GM13976 (cell line): ENCODE data around the gene MCAT.

Source experiments
- DNase-seq: peaks from one replicate; pipeline ENCODE4 v3.0.0; 2012; ENCODE audit warnings: low spot score
- CTCF ChIP-seq: IDR thresholded peaks from 2 replicates; pipeline ENCODE4 v1.5.1; 2012; ENCODE audit warnings: borderline replicate concordance, mild to moderate bottlenecking; ENCODE audit not compliant: insufficient read depth; ENCODE audit errors: extremely low read depth, missing control alignments, control extremely low read depth
- in situ Hi-C: fragments of 300-500 bp; cut with MboI; formaldehyde crosslinking; loops from one replicate; pipeline ENCODE4 v1.12.0; 2022; ENCODE audit warnings: low sequenced_read_pairs, mixed read lengths, inconsistent platforms; ENCODE audit not compliant: unreplicated experiment

Gene MCAT

DNA sequence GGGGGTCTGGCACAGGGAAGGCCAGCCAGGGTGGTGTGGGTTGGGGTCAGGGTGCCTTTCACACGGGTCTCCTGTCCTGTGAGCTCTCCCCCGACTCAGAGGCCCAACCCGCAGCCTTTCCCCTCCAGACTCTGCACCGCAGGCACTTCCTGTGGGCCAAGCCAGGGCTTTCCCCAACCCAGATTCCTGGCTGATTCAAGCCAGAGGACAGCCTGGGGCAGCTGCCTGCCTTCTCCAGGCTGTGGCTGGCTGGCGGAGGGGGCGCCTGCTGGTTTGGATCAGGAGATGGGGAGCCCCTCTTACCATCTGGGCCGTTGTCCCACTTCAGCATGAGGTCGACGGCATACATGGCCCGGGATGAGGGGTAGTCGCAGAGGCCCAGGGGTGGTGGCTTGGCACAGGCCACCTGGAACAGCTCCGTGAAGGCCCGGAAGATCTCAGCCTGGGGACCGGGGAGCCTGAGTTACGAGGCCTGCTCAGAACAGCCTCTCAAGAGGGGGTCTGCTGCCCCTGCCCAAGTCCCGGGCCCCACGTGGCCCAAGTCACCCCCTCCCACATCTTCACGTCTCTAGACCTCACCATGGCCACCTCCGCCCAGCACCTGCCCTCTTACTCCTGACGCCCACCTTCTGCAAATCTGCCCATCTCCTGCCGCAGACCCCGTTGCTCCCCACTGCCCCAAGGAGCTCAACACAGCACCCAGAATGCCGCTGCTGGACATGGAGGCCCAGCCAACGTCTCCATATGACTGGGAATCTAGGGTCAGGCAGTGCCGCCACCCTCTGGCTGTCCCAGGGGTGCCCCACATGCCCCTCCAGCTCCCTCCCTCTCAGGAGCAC lies 25.5 kb upstream of the MCAT start:
- in situ Hi-C loops = no loop called here
- no peak for TF ChIP-seq CTCF
- no peak for DNase-seq

- no peak for DNase-seq
- in situ Hi-C loops = no loop called here
- no peak for TF ChIP-seq CTCF
Observed at GRCh38 chr22:43167001-43167589, 23.9 kb upstream of the MCAT start.

GRCh38 chr22:43166132-43166930 lies 23.1 kb upstream of the MCAT start:
- in situ Hi-C loops = no loop called here
- DNase-seq = no peak
- TF ChIP-seq CTCF = no peak

GRCh38 chr22:43164636-43165035 lies 21.4 kb upstream of the MCAT start:
- in situ Hi-C loops = no loop called here
- no peak for DNase-seq
- no peak for TF ChIP-seq CTCF

- DNase-seq = no peak
- in situ Hi-C loops = no loop called here
Observed at GRCh38 chr22:43163241-43163795, 20.1 kb upstream of the MCAT start.

More at GRCh38 chr22:43163241-43163795, 20.1 kb upstream of the MCAT start:
- TF ChIP-seq CTCF = no peak
